Stimulated activated CD8-positive, alpha-beta memory T cell treated with anti-CD3 and anti-CD28 coated beads, Interleukin-15, amount 100 ng/mL, for 1 hour (primary cell): ENCODE results near the gene EPS8.

Experiments
- DNase-seq: peaks from one replicate; pipeline ENCODE4 v3.0.0-alpha.2; 2020; ENCODE audit warnings: low read depth

Gene EPS8

GRCh38 chr12:15601210-15601800 lies 187.9 kb downstream of the EPS8 start:
- DNase-seq = no peak

DNA sequence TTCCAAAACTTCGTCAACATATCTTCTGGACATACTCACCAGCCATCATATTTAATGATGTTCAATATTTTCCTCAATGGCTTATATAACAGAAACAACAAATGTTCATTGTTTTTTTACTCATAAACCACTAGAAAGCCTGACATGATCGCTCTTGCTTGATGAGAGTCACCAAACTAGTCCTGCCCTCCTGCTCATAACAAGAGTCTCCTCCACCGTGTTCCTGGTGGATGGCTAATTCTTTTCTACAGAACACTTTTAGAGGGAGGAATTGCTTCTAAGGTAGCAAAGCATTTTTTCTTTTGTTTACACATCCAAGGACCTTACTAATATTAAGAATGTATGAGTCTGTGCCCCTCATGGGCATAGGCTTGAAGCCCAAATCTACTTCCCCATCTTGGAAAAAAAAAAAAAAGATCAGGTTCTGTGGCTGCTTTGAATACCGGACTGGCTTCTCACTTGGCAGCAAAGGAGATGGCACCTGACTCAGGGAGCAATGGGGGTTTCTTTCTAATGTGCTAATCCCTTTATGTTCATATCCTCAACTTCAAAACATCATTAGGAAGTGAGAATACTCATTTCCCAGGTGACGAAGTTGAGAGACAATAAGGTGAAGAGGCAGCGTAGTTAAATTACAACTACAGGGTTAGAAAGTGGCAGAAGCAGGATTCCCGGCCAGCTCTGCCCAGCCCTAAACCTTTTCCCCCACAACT lies 188.8 kb downstream of the EPS8 start:
- no peak for DNase-seq

DNA sequence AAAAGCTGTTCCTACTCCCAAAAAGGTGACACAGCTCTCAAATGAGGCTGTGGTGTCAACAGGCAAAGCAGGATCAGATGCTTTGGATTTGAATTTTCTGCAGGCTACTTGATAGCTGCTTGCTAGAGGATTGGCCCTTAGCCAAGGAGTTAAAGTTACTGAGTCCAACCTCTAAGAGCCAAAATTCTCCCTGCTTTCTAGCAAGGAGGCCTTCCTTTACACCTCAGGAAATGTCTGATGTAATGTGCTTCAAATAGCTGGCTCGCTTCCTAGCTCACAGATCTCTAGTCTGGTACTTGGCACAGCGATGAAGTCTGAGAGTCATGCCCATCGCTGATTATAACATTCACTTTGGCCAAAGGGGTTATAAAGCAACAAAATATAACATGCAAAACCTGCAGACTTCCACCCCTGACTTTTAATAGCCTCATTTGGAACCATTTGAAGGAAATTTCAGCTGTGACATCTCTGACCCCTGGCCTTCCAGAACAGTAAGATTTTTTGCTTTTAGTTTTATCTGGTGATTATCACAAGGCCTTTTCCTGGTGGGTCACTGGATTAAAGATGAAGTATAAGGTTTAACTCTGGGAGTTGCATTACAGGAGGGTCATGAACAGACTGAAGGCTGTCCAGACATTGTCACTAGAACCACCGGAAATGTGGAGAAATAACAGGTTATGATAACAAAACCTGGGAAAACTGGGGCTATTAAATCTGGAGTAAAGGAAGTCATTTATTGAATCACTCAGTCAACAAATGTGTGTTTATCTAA lies 189.7 kb downstream of the EPS8 start:
- no peak for DNase-seq

DNA sequence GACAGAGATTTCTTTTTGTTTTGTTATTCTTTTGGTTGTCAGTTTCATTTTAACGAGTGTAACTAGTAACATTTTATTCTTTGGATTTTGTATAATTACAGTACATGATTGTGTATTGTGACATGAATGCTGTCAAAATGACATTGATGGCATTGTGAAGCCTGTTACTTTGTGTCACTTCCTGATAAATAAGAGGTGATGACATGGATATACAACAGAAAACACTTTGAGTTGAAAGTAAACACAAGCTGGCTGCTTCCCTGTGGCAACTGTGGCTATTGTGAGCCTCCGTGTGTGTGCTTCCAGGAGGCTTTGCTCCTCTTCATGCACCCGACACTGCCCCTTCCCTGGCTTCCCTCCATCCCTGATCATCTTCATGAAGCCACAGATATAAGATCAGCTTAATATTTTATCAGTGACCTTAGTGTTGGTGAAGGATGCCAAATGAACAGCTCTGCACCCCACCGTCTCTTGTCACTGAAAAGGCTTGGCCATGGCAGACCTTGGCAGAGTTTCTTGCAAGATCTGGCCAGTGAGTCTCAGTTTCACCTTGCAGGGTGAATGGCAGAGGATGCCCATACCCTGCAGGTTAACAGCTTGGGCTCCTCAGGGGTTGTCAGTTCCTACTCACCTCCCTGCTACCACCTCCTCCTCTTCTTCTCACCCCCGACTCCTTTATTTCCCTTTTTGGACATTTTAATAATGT lies 191.9 kb downstream of the EPS8 start:
- DNase-seq = no peak

GRCh38 chr12:15596174-15596573 lies 193.0 kb downstream of the EPS8 start:
- DNase-seq = no peak

DNA sequence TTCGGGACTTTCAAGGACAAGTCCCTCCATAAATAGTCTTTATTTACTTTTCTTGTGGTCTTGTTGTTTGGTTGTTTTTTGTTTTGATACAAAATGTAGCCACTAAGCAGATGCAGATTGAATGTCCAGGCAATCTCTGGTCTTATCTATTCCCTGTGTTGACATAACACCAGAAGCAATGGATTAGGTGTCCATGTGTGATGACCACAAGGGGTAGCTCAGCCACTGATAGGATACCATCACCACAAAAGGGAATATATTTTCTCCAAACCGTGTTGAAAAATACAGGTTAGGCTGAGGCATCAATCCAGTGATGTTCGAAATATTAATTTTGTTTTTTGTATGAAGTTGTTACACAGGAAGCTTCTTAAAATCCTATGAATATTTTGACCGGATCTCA lies 196.3 kb downstream of the EPS8 start:
- no peak for DNase-seq

DNA sequence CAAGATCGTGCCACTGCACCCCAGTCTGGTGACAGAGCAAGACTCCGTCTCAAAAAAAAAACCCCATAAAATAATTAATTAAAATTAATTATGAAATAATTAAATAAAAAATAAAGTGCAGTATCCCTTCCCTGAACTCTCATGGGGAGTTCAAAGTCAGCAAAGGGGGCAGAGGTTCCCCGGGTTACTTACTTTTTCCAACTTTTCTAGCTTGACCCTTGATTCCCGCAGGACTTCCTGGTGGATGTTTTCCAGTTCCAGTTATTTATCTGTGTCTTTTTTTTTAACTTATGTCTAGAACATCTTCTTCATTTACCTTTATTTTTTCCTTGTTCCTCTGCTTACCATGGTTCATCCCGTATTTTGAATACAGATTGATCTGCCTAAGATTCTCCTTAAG lies 197.4 kb downstream of the EPS8 start:
- no peak for DNase-seq

GRCh38 chr12:15590180-15590826 lies 198.9 kb downstream of the EPS8 start:
- no peak for DNase-seq

DNA sequence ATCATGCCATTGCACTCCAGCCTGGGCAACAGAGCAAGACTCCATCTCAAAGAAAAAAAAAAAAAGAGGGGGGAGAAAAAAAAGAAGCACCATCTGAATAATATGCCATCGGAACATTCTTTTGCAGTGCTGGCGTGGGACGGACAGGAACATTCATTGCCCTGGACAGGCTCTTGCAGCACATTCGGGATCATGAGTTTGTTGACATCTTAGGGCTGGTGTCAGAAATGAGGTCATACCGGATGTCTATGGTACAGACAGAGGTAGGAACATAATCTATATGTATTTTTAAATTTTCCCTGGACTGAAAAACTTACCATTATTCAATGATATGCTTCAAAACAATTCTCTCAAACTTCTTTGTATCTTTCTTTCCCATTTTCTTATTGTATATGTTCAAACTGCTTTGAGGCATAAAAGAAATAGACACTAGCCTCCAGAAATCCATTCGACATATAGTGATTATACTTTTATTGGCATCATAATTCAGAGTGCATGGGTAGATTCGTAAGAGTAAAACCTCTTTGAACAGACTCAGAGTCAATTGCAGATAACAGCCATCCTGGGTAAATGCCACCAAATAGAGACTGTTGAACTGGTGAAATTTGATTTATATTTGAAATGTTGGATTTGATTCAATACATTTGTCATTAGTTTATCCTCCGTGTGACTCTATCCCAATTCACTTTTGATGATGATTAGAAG lies 199.7 kb downstream of the EPS8 start:
- no peak for DNase-seq

DNA sequence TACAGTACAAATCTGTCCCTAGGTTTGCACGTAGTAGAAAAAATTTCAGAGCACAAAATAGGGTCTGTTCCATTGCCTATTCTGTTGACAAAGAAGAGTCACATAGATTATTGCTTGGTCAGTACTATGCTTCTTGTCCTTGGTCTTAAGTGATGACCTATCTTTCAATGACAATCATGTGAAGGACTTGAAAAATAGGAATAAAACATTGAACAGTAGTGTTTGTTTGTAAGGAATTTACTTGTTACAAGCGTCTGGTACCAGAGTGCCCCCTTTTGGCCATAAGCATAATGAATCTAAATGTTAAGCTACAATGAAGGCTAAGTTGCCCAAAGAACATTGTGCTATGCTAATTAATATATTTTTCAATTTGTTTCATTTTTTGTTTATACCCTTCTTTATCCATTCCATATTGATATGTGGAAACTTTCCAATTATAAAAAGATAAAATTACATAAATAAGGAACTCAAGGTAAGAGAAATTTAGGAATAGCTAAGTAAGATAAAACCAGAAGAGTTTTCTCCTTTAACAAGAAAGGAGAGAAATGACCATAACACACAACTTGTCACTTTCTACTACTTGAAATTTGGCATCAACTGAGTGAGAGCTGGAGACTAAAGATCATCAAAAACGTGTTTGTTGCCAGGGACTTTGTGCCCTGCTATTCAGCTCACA lies 204.7 kb downstream of the EPS8 start:
- no peak for DNase-seq

- no peak for DNase-seq
Observed at GRCh38 chr12:15583804-15584203, 205.4 kb downstream of the EPS8 start.

DNA sequence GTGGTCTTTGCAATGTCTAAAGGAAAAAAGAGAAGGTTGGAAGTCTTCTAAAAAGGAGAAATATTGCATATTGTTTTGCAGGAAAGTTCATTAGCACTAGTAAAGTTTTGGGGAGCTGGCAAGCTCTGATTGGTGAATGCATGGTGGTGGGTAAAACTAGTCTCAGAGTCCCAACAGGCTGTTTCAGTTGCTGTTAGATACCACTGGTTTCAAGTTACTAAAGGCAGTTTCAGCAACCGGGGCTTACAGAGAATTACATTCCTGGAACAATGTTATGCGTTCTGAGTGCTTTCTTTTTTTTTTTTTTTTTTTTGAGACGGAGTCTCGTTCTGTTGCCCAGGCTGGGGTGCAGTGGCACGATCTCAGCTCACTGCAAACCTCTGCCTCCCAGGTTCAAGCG lies 208.2 kb downstream of the EPS8 start:
- no peak for DNase-seq

DNA sequence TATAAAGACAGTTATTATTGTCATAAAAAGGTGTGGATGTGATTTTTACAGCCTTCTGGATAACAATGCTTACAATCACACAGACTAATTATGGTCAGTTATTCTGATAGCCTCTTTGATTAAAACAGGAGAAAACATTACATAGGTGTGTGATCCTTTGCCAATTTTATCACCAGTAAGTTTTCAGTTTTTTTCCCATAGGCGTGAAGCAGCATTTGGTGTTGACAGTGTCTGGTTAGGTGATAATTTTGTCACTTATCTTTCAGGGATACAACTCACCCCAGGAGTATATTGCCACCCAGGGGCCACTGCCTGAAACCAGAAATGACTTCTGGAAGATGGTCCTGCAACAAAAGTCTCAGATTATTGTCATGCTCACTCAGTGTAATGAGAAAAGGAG lies 208.8 kb downstream of the EPS8 start:
- no peak for DNase-seq

- no peak for DNase-seq
Observed at GRCh38 chr12:15575671-15576541, 213.3 kb downstream of the EPS8 start.

DNA sequence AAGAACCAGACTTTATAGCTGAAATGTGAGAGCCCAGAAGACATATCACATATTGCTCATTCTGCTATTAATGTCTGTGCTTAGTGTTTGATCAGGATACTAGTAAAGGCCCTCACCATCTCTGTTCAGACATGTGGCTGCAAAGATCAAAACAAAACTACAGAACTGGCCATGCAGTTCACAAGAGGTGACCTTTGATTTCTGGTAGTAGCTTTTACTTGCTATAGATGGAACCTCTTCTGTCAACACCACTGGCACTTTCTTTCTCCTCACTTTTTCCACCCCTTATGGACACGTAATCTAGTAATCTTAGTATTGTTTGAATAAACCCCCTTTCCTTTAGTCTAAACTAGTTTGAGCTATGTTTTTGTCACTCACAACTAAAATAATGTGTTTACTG lies 214.8 kb downstream of the EPS8 start:
- no peak for DNase-seq
